Spleen (tissue), 11 donors: Measurements from ENCODE around the gene INVS. TPM values are rescaled to one million over a fixed set of nuclear protein-coding genes. Genes with fewer than 3 reads are reported as not detected.
A peak's percentile ranks its signal among the peaks of the same experiment; 100 is the strongest.

Experiments used
- DNase-seq: peaks from one replicate; pipeline ENCODE4 v3.0.0-alpha.2; 2020
- H3K27ac ChIP-seq, 8 donors: fragments of 200-600 bp; sonication (generic) in 7 of 8; 1 replicate in 4 of 8; 2 replicates in 4 of 8; pipeline versions ENCODE4 v1.5.0 to v1.8.0; 2016 to 2021; ENCODE audit warnings: inconsistent platforms in 4 of 8, mild to moderate bottlenecking in 4 of 8, moderate library complexity in 1 of 8
- H3K27me3 ChIP-seq, 7 donors: fragments of 200-600 bp; sonication (generic) in 6 of 7; replicated peaks in 1 of 7; 1 replicate in 4 of 7; 2 replicates in 3 of 7; pipeline versions ENCODE4 v1.5.0 to v1.8.0; 2016 to 2021; ENCODE audit warnings: inconsistent platforms in 3 of 7, mild to moderate bottlenecking in 1 of 7
- H3K36me3 ChIP-seq, 6 donors: fragments of 200-600 bp; sonication (generic) in 5 of 6; 1 replicate in 4 of 6; 2 replicates in 2 of 6; pipeline versions ENCODE4 v1.5.0 to v1.8.0; 2016 to 2021; ENCODE audit warnings: inconsistent platforms in 2 of 6
- H3K4me1 ChIP-seq, 6 donors: fragments of 200-600 bp; sonication (generic) in 5 of 6; 1 replicate in 3 of 6; 2 replicates in 3 of 6; pipeline versions ENCODE4 v1.5.0 to v1.8.0; 2016 to 2021; ENCODE audit warnings: inconsistent platforms in 3 of 6
- H3K4me3 ChIP-seq, 8 donors: fragments of 200-600 bp; sonication (generic) in 7 of 8; 1 replicate in 4 of 8; 2 replicates in 4 of 8; pipeline versions ENCODE4 v1.5.0 to v1.8.0; 2016 to 2021; ENCODE audit warnings: inconsistent platforms in 4 of 8, mild to moderate bottlenecking in 4 of 8, moderate library complexity in 2 of 8
- H3K9me3 ChIP-seq, 8 donors: fragments of 200-600 bp; sonication (generic) in 7 of 8; 1 replicate in 4 of 8; 2 replicates in 4 of 8; pipeline versions ENCODE4 v1.5.0 to v1.8.0; 2016 to 2021; ENCODE audit warnings: inconsistent platforms in 4 of 8
- POLR2A ChIP-seq, 3 donors: fragments of 450-650 bp; IDR thresholded peaks; one replicate each; pipeline ENCODE4 v1.5.1; 2017; ENCODE audit warnings: antibody characterized with exemption in 3 of 3, mild to moderate bottlenecking in 1 of 3
- POLR2AphosphoS5 ChIP-seq, 3 donors: sonication (generic); formaldehyde crosslinking; IDR thresholded peaks; one replicate each; pipeline ENCODE4 v1.5.1; 2017; ENCODE audit warnings: antibody characterized with exemption in 3 of 3
- WGBS, 5 donors: extraction: QIAGEN DNeasy Blood & Tissue Kit in 3 of 5; methylation state at CpG; one replicate each; pipeline versions ENCODE4 v1.1.5 to v1.1.7; 2013 to 2018; 5-methylcytosine and 5-hydroxymethylcytosine counted together
- intact Hi-C: fragments of 100-400 bp; cut with DNase I; formaldehyde crosslinking; loops from one replicate; pipeline ENCODE4 v1.15.0; 2023; ENCODE audit warnings: low total_unique reads
- polyA plus RNA-seq, 3 donors: library from polyadenylated mRNA; stranded (reverse); fragments of 200-250 nt; gene quantifications; one replicate each; pipeline ENCODE4 v1.2.1, GENCODE V29; 2013
- total RNA-seq, 7 donors: library from RNA; depleted of rRNA in 3 of 7; stranded (reverse); fragments of >200 nt in 3 of 7; fragmentation: NEBNext Ultra II Directional in 4 of 7; extraction: Animal tissue kit (Norgen Biotek cat#: 25700) in 4 of 7; gene quantifications; one replicate each; pipeline versions ENCODE4 v1.1.0 to v1.2.1, GENCODE V29; 2016 to 2021
- TF ChIP-seq, protein P1 (sequence below), 11 experiments: fragments of 200-600 bp in 7 of 11; fragments of 450-650 bp in 4 of 11; sonication (generic) in 4 of 11; IDR thresholded peaks in 8 of 11; conservative IDR thresholded peaks in 3 of 11; 1 replicate in 7 of 11; 2 replicates in 4 of 11; pipeline versions ENCODE4 v1.4.0 to v1.8.0; 2016 to 2021; ENCODE audit warnings: antibody characterized with exemption in 11 of 11, inconsistent platforms in 4 of 11, mild to moderate bottlenecking in 1 of 11
- donor health status: healthy with polysubstance abuse.
- donor health status: DM: no; HTN: no; CAD: no; lungs with moderate emphysema.
- donor health status: DM: no; HTN: no; CAD: no.
- donor health status: Bipolar disorder and iron deficiency.
- donor health status: healthy.
- donor health status: DM: no; HTN: no; CAD: no.
- donor health status: DM: yes; HTN: yes; CAD: no.

The INVS gene
- total and polyA plus RNA-seq, 10 donors: 3.0 to 49.5 (median 25.9) TPM

DNA sequence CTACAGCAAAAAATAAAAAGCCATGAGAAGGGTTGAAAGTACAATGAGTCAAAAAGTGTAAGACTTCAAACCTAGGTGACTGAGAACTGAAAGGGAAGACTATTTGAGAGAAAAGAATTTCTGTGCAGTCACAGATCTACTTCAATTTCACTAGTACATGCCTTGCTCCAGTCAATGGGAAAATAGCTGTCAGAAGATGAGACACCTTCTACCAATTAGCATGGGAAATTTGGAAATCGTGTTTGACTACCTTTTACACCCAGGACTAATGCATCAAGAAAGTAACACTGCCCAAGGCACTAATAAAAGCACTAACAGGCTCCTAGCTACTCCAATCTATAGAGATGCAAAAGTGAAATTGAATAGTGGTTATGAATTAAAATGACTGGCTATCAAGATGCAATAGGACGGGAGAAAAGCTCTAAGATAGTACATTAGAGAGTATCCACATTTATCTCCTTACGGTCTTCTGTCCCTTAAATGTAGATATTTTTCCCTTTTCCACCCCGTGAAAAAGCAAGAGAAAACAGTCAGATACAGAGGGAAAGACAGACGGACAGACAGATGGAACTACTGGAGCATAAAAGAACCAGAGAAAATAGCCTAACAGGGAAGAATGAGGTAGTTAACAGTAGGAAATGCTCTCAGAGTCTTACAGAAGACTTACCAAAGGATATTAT, 15.5 kb upstream of the INVS start:
- 57 to 71% (median 64%) methylated on average over 5 of the region's 5 CpGs for WGBS, 5 donors
- H3K4me1 ChIP-seq: peaks cover 37 to 98% (median 90%) of the 10 kb centered on the region in 6 donors

DNA sequence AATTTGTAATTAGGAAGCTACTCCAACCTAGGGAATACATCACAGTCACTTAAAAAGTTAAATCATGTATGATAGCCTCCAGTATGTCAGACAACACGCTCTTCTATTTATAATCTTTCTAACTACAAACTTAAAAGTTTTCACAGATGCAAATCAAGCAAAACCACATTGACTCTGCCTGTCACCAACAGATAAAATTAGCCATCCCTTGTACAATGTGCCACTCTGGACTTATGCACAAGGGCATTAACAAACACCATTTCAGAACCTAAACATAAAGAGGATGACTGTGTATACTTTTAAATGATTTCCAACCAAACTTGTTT, 15.0 kb upstream of the INVS start:
- H3K4me3 ChIP-seq: peak overlapping the region in 3 of 8 donors; percentile 4 to 45 (median 4)
- TF ChIP-seq, protein P1, sequence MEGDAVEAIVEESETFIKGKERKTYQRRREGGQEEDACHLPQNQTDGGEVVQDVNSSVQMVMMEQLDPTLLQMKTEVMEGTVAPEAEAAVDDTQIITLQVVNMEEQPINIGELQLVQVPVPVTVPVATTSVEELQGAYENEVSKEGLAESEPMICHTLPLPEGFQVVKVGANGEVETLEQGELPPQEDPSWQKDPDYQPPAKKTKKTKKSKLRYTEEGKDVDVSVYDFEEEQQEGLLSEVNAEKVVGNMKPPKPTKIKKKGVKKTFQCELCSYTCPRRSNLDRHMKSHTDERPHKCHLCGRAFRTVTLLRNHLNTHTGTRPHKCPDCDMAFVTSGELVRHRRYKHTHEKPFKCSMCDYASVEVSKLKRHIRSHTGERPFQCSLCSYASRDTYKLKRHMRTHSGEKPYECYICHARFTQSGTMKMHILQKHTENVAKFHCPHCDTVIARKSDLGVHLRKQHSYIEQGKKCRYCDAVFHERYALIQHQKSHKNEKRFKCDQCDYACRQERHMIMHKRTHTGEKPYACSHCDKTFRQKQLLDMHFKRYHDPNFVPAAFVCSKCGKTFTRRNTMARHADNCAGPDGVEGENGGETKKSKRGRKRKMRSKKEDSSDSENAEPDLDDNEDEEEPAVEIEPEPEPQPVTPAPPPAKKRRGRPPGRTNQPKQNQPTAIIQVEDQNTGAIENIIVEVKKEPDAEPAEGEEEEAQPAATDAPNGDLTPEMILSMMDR (IDR thresholded peaks at IDR 0.05 in 8 of 11, conservative IDR thresholded peaks at IDR 0.05 in 3 of 11): no peak
- no peak for TF ChIP-seq POLR2AphosphoS5 (IDR thresholded peaks at IDR 0.05)
- no peak for TF ChIP-seq POLR2A (IDR thresholded peaks at IDR 0.05)
- peak overlapping the region in 5 of 8 donors; percentile 54 to 69 (median 60) for H3K27ac ChIP-seq
- H3K27me3 ChIP-seq: no peaks in the 10 kb centered on the region
- DNase-seq: no peak
- no peaks in the 10 kb centered on the region for H3K36me3 ChIP-seq
- 38 to 60% (median 54%) methylated on average over 1 of the region's 1 CpG for WGBS, 5 donors
- H3K4me1 ChIP-seq: peaks cover 37 to 99% (median 95%) of the 10 kb centered on the region in 6 donors
- intact Hi-C loops: loop anchor here (10.0 kb wide), 1 partner anchor 49 kb away; no protein-coding TSS in a partner anchor
- H3K9me3 ChIP-seq: no peaks in the 10 kb centered on the region

More for the DNA sequence above, 15.5 kb upstream of the INVS start:
- no peak for DNase-seq
- TF ChIP-seq POLR2A (IDR thresholded peaks at IDR 0.05): no peak
- H3K4me3 ChIP-seq: peak overlapping the region in 2 of 8 donors; percentile 4 to 45
- H3K9me3 ChIP-seq: no peaks in the 10 kb centered on the region
- intact Hi-C loops: loop anchor here (10.0 kb wide), 1 partner anchor 49 kb away; no protein-coding TSS in a partner anchor
- no peaks in the 10 kb centered on the region for H3K27me3 ChIP-seq
- peak overlapping the region in 5 of 8 donors; percentile 54 to 69 (median 60) for H3K27ac ChIP-seq
- no peaks in the 10 kb centered on the region for H3K36me3 ChIP-seq

DNA sequence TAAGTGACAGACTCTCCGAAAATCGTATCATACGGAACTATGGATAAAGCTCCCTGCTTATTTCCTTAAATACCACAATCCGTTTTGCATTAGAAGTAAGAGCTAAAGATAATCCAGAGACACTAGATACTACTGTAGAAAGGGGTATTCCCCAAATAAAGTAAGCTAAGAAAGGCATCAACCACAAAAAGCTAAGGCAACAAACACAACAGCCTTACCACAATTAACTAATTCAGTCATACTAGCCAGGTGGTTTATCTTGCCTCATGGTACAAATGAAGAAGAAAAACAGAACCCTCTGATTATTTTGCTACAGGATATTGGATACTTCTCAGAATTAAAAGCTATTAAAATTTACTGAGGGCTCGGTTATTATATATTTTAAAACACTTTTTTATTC, 14.3 kb upstream of the INVS start:
- no peak for DNase-seq
- TF ChIP-seq, protein P1 (IDR thresholded peaks at IDR 0.05 in 8 of 11, conservative IDR thresholded peaks at IDR 0.05 in 3 of 11): no peak
- TF ChIP-seq POLR2A (IDR thresholded peaks at IDR 0.05) (no peak), POLR2AphosphoS5 (IDR thresholded peaks at IDR 0.05) (no peak)
- Histone ChIP-seq H3K27me3 (no peaks in the 10 kb centered on the region), H3K27ac (peak overlapping the region in 4 of 8 donors; percentile 3 to 69 (median 62)), H3K4me3 (peak overlapping the region in 2 of 8 donors; percentile 4 to 45), H3K9me3 (no peaks in the 10 kb centered on the region), H3K4me1 (peaks cover 37 to 100% (median 95%) of the 10 kb centered on the region in 6 donors), H3K36me3 (no peaks in the 10 kb centered on the region)
- intact Hi-C loops: loop anchor here (10.0 kb wide), 1 partner anchor 50 kb away; no protein-coding TSS in a partner anchor
- WGBS, 5 donors: 61 to 80% (median 67%) methylated on average over 5 of the region's 5 CpGs

DNA sequence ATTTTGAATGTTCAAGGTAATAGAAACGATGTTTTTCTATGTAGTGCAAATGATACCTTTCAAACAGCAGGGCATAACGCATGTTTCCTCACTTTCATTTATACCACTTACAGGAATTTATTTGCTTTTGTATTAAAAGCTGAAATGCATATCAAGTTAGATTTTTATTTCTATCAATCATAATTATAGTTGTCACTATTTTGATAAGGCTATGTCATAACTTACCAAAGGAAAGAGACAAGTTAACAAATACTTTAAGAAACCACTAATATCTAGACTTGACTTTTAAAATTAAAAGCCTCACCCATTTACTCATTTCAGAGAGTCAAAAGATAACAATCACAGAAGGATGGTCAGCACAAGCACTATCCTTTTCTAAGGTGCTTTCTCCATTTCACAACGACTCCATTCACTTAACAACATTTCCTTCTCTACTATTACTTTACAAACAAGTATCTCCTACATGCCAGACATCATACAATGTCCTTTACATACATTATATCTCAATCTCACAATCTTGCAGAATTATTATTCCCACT, 12.9 kb upstream of the INVS start:
- intact Hi-C loops: loop anchor here (10.0 kb wide), 1 partner anchor 51 kb away; no protein-coding TSS in a partner anchor
- TF ChIP-seq POLR2AphosphoS5 (IDR thresholded peaks at IDR 0.05) (no peak), POLR2A (IDR thresholded peaks at IDR 0.05) (no peak)
- TF ChIP-seq, protein P1 (IDR thresholded peaks at IDR 0.05 in 8 of 11, conservative IDR thresholded peaks at IDR 0.05 in 3 of 11): no peak
- no peak overlapping the region for H3K4me3 ChIP-seq
- no peaks in the 10 kb centered on the region for H3K9me3 ChIP-seq
- 71 to 85% (median 81%) methylated on average over 3 of the region's 3 CpGs for WGBS, 5 donors
- no peaks in the 10 kb centered on the region for H3K27me3 ChIP-seq
- peaks cover 29 to 98% (median 86%) of the 10 kb centered on the region in 6 donors for H3K4me1 ChIP-seq
- H3K36me3 ChIP-seq: no peaks in the 10 kb centered on the region
- H3K27ac ChIP-seq: no peak overlapping the region
- DNase-seq: no peak
